GM18498 (cell line): ENCODE measurements around the gene IVL.

Source experiments
- ATAC-seq: cut with Tn5 transposase; IDR thresholded peaks from one replicate; pipeline ENCODE4 v1.9.1; 2021; ENCODE audit warnings: mild to moderate bottlenecking, moderate library complexity; ENCODE audit not compliant: unreplicated experiment

The IVL gene

DNA sequence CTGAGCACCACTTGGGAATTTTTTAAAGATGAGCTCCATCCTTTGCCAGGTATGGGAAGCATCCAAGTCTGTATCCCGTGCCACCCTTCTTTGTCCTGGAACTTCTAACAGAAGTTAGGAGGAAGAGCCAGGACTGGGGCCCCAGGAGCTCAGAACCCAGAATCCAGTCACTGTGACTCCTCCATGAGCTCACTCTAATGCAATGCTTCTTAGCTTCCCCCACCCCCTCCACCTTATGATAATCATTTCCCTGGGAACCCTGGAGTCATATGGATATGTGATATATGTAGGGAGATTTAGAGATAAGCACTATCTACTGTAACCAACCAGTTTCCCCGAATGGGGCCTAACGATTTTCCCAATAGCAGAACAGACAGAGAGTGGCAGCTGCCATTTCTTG lies 37.9 kb downstream of the IVL start:
- no peak for ATAC-seq

DNA sequence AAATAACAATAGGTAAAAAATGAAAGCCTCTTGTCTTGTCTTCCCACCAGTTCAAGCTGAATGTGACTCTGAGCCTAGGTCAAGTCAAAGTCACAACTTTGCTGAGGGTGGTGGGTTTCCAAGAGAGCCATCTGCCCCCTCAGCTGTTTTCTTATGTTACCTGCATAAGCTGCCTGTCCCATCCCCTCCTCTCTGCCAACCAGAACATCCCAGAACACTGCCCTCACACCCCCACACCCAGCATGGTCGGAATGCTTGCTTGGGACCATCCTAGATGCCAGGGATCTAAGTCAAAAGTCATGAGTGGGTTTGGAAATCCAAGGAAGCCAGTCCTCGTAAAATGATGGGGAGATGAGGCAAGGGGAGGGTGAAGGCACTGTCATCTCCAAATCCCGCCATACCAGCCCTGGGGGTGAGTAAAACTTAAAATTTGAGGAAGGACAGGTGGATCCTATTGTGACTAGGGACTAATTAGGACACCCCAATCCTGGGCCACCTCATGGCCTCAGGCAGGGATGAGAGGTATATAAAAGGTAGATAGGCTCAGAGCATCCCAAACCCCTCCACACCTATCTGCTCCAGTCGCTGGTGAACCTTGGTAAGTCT lies 38.4 kb downstream of the IVL start, which contains the start of gene SPRR5:
TSS of gene SPRR5 (plus strand) at position 556 of the 606 bp plus-strand sequence. CDS start 1,349 bp downstream, outside the sequence.
- ATAC-seq = no peak

DNA sequence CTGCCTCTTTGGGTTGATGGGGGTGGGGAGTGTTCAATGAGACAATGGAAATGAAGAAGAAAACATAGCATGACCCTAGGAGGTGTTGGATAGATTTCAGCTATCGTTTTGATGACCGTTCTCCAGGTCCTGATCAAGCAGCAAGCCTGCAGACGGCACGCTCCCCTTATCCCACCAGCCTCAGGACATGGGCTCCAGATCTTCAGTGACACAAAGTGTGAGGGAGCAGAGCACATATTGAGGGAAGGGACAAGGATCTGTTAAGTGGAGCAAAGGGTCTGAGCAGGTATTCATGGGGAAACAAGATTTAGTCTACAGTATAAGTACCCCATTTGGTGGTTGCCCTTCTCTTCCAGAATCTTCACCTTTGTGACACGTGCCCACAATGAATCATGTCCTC lies 43.4 kb downstream of the IVL start:
- no peak for ATAC-seq

DNA sequence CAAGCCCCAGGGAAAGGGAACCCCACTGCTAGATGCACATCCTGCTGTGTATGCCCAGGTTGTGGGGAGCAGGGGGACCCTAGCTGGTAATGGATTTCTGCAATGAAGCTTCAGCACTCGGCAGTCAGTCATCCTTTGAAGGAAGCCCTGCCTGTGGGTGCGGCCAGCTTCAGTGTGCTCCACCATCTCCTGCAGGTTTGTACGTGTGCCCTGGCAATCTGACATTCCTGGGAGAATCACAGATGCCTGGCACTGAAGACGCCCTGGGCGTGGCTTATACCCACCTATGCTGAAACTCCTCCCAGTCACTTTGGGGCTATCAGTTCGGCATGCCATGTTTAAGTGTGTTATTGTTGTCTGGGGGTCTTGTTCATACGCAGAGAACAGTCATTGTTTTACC lies 45.4 kb downstream of the IVL start:
- no peak for ATAC-seq

DNA sequence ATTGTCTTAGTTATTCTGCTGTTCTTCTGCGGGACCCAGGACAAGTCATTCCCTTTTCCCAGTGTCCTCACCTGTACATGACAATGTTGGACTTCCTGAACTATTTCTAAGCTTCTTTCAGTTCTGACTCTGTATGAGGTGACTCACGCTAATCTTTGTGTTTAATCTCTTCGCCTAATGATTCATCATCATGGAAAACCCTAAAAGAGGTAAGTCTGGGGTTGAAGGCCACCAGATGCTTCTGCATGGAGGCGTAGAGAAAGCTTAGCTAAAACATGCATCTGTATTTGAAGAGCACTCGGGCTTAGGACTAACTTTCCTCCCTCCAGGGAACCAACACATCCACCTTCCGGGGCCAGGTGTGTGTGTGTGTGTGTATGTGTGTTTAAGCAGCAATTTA lies 46.1 kb downstream of the IVL start:
- ATAC-seq = no peak

DNA sequence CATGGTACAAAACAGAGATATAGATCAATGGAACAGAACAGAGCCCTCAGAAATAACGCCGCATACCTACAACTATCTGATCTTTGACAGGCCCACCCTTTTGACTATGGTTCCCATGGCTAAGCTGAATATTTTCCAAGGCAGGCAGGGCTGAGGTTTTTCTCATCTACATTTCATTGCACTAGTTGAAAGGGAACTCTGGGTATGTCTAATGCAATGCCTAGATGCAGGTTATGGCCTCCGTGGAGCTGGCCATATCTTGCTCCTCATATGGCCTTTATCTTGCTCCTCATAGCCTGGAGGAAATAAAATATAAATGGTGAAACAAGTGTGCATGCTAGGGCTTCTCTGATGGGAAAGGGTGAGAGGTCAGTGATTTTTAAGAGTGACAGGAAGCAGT lies 49.2 kb downstream of the IVL start:
- no peak for ATAC-seq

DNA sequence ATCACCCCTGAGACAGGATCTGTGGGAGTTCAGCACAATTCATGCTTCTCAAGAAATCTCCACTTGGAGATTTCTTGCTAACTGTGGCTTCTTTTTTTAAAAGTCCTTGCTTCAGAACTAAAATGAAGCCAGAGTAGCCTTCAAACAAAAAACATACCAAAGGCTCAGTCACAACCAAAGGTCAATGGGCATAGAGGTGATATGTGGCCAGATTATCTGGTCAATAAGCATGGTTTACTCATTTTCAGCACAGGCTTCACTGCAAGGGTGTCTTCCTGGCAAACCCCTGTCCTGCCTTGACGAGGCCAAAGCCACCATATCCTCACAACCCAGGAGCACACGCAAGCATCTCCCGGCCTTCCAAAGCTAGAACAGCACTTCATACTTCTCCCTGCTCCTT lies 50.9 kb downstream of the IVL start:
- no peak for ATAC-seq

DNA sequence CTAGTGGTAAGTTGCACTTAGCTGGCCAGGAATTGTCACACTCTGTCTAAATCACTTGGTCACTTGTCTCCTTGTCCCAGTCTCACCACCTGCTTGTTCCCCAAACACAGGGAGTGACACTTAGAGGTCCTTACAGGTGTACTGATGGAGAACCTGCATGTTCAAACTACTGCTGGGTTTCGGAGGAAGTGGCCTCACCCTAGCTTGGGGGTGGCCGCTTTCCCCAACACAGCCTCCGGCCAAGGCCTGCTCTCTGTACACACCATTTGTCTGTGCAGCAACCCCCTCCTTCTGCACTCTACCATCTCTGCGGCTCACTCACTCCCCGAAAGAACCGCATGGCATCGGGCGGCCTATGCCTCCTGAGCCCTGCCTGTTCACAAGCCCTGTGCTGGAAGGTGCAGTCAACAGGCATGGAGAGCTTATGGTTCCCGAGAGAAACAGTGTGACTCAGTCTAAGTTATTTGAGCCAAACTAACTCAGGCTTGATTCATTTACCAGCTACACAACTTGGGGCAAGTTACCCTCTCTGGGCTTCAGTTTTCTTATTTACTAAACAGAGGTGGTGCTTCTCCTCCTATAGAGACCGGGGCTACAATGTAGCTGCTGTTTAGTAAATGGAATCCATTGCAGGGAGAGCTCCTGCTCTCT lies 51.6 kb downstream of the IVL start:
- ATAC-seq = no peak

DNA sequence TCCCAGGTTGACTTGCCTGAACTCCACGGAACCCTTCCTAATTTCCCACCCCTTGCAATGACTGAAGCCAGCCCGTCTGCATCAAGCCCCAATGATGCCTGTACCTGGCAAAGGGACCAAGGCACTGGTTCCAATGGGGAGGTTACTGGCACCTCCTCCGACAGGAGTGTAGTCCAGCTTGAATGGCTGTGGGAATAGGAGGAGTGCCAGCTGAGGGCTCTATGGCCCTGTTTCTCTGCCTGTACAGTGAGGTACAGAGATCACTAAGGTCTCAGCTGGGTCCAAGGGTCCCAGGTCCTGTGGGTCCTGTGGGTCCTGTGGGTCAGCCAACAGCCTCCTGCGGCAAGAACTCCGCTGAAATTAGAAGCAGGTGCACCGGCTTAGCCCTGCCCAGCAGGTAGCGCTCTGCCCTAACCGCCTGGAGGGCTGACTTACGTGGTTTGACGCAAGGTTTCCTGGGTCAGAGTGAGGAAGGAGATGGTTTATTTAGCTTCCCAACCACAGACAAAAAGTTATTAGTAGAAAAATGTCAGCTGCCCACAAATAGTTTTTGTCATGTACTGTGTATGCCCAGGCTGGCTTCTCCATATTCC lies 52.2 kb downstream of the IVL start:
- no peak for ATAC-seq
